Measurements from ENCODE around the gene SPATS2.

DNA sequence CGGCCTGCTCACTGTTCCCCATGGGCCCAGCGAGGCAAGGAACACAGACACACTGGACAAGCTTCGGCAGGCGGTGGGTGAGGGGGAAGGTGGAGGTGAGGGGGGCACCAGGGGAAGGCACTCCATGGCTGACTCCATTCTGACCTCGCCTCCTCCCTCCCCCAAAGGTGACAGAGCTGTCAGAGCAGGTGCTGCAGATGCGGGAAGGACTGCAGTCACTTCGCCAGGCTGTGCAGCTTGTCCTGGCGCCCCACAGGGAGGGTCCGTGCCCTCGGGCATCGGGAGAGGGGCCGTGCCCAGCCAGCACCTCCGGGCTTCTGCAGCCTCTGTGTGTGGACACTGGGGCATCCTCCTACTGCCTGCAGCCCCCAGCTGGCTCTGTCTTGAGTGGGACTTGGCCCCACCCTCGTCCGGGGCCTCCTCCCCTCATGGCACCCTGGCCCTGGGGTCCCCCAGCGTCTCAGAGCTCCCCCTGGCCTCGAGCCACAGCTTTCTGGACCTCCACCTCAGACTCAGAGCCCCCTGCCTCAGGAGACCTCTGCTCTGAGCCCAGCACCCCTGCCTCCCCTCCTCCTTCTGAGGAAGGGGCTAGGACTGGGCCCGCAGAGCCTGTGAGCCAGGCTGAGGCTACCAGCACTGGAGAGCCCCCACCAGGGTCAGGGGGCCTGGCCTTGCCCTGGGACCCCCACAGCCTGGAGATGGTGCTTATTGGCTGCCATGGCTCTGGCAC is 190.1 kb downstream of the SPATS2 start:
- TF ChIP-seq HCFC1 (IDR thresholded peaks at IDR 0.05; ENCODE audit: low read length), result no peak
- no peak for TF ChIP-seq PML (IDR thresholded peaks at IDR 0.05; ENCODE audit: low read length)
- TF ChIP-seq ZNF274 (IDR thresholded peaks at IDR 0.05; ENCODE audit: insufficient read depth, insufficient read length), result no peak
- TF ChIP-seq MAX (IDR thresholded peaks at IDR 0.05; ENCODE audit: low read depth, low read length), result no peak
- no peak for TF ChIP-seq RCOR1 (conservative IDR thresholded peaks at IDR 0.05; ENCODE audit: low read depth, low read length)
- no peak for TF ChIP-seq GATAD2B (conservative IDR thresholded peaks at IDR 0.05; ENCODE audit: low read depth)
- TF ChIP-seq EP300 (IDR thresholded peaks at IDR 0.05; ENCODE audit: borderline replicate concordance in 1 of 2, control insufficient read depth in 1 of 2, low read depth in 2 of 2, low read length in 2 of 2), result no peak
- TF ChIP-seq POLR2A (IDR thresholded peaks at IDR 0.05; ENCODE audit: low read depth, low read length), result peak; percentile 66
- TF ChIP-seq SRF (IDR thresholded peaks at IDR 0.05; ENCODE audit: low read depth in 2 of 2, low read length in 2 of 2), result no peak
- TF ChIP-seq ZBTB4 (CRISPR knock-in tag; IDR thresholded peaks at IDR 0.05), result no peak
